Stimulated activated CD4-positive, alpha-beta T cell treated with anti-CD3 and anti-CD28 coated beads, TNF-alpha, amount 100 ng/mL, for 48 hours (primary cell): Measurements from ENCODE around the gene TET3.

Experiments
- DNase-seq, 3 donors: peaks; one replicate each; pipeline ENCODE4 v3.0.0-alpha.2; 2020; ENCODE audit warnings: low read depth in 3 of 3

The TET3 gene

GRCh38 chr2:73964223-73964622, 20.5 kb upstream of the TET3 start:
- DNase-seq = no peak

- no peak for DNase-seq
These were observed 19.7 kb upstream of the TET3 start for GRCh38 chr2:73965053-73965452.

GRCh38 chr2:73968357-73968937, 16.3 kb upstream of the TET3 start:
- no peak for DNase-seq

- DNase-seq = no peak
These were observed 15.4 kb upstream of the TET3 start for GRCh38 chr2:73969356-73969755.

GRCh38 chr2:73970141-73970803, 14.4 kb upstream of the TET3 start:
- DNase-seq = no peak

- DNase-seq = no peak
These were observed 13.7 kb upstream of the TET3 start for GRCh38 chr2:73970850-73971471.

- no peak for DNase-seq
These were observed 13.0 kb upstream of the TET3 start for GRCh38 chr2:73971722-73972121.

GRCh38 chr2:73972846-73973245, 11.9 kb upstream of the TET3 start:
- no peak for DNase-seq

- DNase-seq = no peak
These were observed 9.0 kb upstream of the TET3 start for GRCh38 chr2:73975731-73976130.

- DNase-seq = no peak
These were observed 7.9 kb upstream of the TET3 start for GRCh38 chr2:73976803-73977202.

GRCh38 chr2:73977466-73977865, 7.2 kb upstream of the TET3 start:
- no peak for DNase-seq

GRCh38 chr2:73979021-73979420, 5.7 kb upstream of the TET3 start:
- DNase-seq = peak in 1 of 3 donors; percentile 69

- DNase-seq = no peak
These were observed 5.0 kb upstream of the TET3 start for GRCh38 chr2:73979686-73980085.

- no peak for DNase-seq
These were observed 4.1 kb upstream of the TET3 start for GRCh38 chr2:73980566-73980965.

GRCh38 chr2:73981081-73982001, 3.4 kb upstream of the TET3 start:
- DNase-seq = no peak

- no peak for DNase-seq
These were observed 2.5 kb upstream of the TET3 start for GRCh38 chr2:73982140-73982617.

- no peak for DNase-seq
These were observed 1.1 kb upstream of the TET3 start for GRCh38 chr2:73983322-73984202.

- DNase-seq = peak in 1 of 3 donors; percentile 43
These were observed 205 bp downstream of the TET3 start for GRCh38 chr2:73984922-73985307.

- DNase-seq = no peak
These were observed 786 bp downstream of the TET3 start for GRCh38 chr2:73985308-73986084.

GRCh38 chr2:73986085-73986681, 1.5 kb downstream of the TET3 start:
- no peak for DNase-seq
